ENCODE data around the gene TEPSIN.

Gene TEPSIN

DNA sequence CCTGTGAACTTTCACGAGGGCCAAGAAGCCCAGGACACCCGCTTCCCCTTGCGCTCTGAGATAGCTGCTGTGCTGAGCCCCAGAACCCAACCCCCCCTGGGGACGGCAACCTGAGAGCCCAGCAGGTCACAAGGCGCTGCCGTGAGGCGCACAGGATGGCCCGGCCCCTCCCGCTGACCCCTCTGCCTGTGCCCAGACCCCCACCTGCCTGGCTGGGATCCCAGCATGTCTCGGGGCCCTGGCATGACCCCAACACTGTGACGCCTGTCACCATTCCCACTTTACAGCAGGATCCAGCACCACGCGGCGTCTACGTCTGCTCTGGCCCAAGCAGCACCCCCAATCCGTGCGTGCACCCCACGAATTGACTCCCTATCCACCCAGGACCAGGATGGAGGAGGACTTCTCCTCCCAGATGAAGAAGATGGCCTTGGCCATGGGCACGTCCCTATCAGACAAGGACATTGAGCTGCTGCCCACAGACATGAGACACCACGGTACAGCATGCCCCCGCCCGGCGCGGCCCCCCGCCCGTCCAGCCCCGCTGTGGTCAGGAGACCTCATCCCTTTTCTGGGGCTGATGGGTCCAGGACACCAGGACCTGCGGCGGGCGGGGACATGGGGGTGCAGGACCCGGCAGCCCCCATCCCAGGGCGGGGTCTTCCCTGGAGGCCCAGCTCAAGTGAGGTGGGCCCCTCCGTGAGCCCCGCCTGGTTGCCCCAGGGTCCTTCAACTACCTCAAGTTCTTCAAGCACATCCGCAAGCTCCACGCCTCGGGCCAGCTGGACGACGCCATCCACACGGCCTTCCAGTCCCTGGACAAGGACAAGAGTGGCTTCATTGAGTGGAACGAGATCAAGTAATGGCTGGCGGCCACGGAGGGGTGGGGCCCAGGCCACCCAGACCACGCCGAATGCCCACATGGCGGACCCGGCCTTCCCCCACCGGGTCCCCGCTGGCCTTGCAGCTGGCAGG lies 57.7 kb downstream of the TEPSIN start:
- ATAC-seq (replicated peaks; ENCODE audit: extremely low read depth, poor library complexity, severe bottlenecking) (no peak), DNase-seq (ENCODE audit: low spot score in 2 of 2) (no peak)
- Mint-ChIP-seq H3K4me1 (no peaks in the 10 kb centered on the region), H3K4me3 (no peak overlapping the region), H3K9me3 (no peaks in the 10 kb centered on the region), H3K36me3 (ENCODE audit: insufficient read depth) (peaks cover 2% of the 10 kb centered on the region), H3K27ac (ENCODE audit: low read depth) (no peak overlapping the region), H3K27me3 (no peaks in the 10 kb centered on the region)

DNA sequence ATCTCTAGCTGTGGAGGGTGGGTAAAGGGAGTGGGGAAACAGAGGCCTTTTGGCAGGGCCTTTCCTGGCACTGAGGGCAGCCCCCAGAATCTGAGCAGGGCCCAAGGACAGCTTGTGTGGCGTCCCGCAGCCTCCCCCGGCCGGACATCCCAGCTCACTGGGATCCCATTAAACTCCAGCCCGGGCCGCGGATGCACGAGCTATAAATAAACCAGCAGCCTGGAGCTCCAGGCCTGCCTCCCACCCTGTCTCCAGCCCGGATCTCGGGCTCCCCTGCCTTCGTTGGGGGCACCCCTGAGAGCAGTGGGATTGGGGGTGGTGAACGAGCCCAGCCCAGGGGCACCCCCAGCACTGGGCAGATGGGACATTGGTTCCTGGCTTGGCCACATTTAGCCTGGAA lies 59.0 kb downstream of the TEPSIN start:
- H3K9me3 Mint-ChIP-seq, result no peaks in the 10 kb centered on the region
- no peak overlapping the region for H3K27ac Mint-ChIP-seq (ENCODE audit: low read depth)
- no peak overlapping the region for H3K4me3 Mint-ChIP-seq
- no peaks in the 10 kb centered on the region for H3K27me3 Mint-ChIP-seq
- DNase-seq (ENCODE audit: low spot score in 2 of 2), result no peak
- no peak for ATAC-seq (replicated peaks; ENCODE audit: extremely low read depth, poor library complexity, severe bottlenecking)
- H3K4me1 Mint-ChIP-seq, result no peaks in the 10 kb centered on the region
- H3K36me3 Mint-ChIP-seq (ENCODE audit: insufficient read depth), result peaks cover 2% of the 10 kb centered on the region

DNA sequence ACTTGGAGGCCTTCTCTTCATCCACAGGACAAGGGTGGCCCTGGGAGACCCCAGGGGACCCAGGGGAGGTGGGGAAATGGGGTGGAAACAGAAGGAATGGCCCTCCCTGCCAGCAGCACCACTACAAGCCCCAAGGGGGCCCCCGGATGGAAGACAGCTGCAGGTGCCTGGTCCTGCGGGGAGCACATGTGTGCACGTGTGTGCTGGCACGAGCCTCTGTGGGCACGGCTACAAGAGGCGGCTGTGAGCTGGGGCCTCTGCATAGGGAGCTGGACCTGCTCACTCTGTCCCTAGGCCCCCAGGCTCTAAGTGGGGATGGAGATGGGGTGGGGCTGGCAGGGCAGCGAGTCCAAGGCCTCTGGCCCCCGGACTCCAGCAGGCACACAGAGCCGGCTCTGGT lies 59.6 kb downstream of the TEPSIN start:
- DNase-seq (ENCODE audit: low spot score in 2 of 2), result no peak
- Mint-ChIP-seq H3K36me3 (ENCODE audit: insufficient read depth) (peaks cover 2% of the 10 kb centered on the region), H3K27me3 (no peaks in the 10 kb centered on the region), H3K4me1 (no peaks in the 10 kb centered on the region), H3K9me3 (no peaks in the 10 kb centered on the region), H3K4me3 (no peak overlapping the region), H3K27ac (ENCODE audit: low read depth) (no peak overlapping the region)
- no peak for ATAC-seq (replicated peaks; ENCODE audit: extremely low read depth, poor library complexity, severe bottlenecking)

Measured in central memory CD8-positive, alpha-beta T cell (primary cell).